Regular cardiac myocyte (primary cell): Measurements from ENCODE around the gene TDO2. TPM values are rescaled to one million over a fixed set of nuclear protein-coding genes. Genes with fewer than 3 reads are reported as not detected.

Experiments
- total RNA-seq: library from RNA; depleted of rRNA; stranded (reverse); fragments of >200 nt; gene quantifications from 2 replicates; pipeline ENCODE4 v1.2.3, GENCODE V29; 2014

TDO2 gene
- under 0.01 and 0.28 TPM in 2 replicates for total RNA-seq

DNA sequence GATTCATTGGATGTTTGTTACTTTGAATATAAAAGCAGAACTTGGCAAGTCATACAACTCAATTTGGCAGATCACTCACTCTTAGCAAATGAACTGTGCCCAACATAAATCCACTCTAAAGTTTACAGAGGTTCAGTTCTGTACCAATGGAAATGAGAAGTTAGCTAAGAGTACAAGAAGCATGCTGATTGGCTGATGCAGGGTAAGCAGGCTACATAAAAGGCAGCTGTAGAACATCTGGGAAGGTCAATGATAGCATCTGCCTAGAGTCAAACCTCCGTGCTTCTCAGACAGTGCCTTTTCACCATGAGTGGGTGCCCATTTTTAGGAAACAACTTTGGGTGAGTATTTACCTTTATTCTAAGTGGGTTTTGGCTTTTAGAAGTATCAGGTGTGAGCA, at the start of gene TDO2:
Gene TDO2 (plus strand): TSS at position 244 of the 400 bp plus-strand sequence. CDS start 63 bp downstream, at position 307.

DNA sequence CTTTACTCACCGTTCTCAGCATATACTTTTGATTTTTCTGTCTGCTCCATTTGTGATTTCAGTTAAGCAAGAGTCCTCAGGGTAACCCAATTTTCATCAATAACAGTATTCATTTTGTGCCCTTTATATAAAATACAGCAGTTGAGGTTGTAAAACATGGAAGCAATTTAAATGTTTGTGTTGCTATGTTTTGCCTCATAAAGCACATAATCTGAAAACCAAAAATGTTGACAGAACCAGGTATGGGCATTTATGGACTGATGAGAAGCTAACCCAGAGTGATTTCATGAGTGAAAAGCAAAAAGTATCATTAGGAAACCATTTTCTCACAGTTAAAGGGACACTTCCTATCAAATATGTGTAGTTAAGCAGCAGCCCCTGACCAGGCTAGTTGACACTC, 37.3 kb upstream of the TDO2 start, which contains the start of gene ASIC5:
Gene ASIC5 (minus strand): TSS at position 101 of the 400 bp plus-strand sequence. CDS start 51 bp downstream, at position 50.

DNA sequence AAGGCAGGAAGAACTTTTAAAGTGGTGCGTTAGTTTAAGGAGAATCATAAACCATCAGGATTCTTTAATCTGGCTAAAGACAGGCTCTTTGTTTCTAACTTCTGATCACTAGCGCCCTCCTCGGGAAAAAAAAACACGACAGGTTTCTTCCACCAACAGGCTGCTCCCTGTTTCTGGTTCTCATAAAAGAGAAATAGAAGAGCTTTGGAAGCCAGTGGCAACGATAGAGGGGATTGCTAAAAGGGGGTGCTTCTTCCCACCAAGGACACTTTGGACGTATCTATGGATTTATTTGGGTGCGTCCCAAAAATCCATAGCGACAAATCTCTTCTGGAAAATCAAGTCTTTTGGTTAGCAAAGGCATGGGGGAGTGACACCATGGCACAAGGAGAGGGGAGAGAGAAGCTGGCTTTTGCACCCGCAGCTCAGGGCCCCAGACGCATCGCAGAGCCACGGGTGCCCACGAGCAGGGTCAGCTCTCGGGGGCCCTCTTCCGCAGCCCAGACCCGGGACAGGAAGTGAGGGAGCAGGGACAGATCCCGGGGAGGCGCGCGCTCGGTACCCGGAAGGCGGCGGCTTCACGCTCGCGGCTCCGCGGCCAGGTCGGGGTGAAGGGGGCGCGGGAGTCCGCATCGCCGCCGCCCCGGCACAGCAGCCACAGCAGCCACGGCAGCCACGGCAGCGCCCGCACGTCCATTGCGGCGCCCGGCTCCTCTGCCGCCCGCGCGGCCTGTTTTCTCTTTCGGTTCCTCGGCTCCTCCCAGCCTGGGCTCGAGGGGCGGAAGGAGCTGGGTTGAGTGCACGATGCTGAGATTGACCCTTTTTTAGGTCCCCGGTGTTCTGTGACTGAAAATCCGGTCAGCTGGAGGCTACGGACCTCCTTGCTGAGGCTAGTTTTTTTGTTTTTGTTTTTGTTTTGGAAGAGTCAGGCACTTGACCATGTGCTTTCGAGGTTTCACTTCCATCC, 49.9 kb downstream of the TDO2 start, which contains the start of gene CTSO:
Gene CTSO (minus strand): TSS at position 716 of the 967 bp plus-strand sequence. CDS start 19 bp downstream, at position 697.

Other genes starting within 250 kb of the TDO2 start
- 0.19 and 0.28 TPM in 2 replicates for gene GUCY1A1, start 236.8 kb upstream of the TDO2 start, total RNA-seq
- 1.7 and 3.1 TPM in 2 replicates for gene GUCY1B1, start 144.7 kb upstream of the TDO2 start, total RNA-seq
- not detected in 2 replicates for gene ASIC5, start 37.4 kb upstream of the TDO2 start, total RNA-seq
- 5.9 and 33.0 TPM in 2 replicates for gene CTSO, start 50.2 kb downstream of the TDO2 start, total RNA-seq